ENCODE measurements around the gene GABBR2. TPM values are rescaled to one million over a fixed set of nuclear protein-coding genes. Genes with fewer than 3 reads are reported as not detected.

GABBR2 gene
- total RNA-seq, 1 donor from 2014 or later, result 0.75 TPM

DNA sequence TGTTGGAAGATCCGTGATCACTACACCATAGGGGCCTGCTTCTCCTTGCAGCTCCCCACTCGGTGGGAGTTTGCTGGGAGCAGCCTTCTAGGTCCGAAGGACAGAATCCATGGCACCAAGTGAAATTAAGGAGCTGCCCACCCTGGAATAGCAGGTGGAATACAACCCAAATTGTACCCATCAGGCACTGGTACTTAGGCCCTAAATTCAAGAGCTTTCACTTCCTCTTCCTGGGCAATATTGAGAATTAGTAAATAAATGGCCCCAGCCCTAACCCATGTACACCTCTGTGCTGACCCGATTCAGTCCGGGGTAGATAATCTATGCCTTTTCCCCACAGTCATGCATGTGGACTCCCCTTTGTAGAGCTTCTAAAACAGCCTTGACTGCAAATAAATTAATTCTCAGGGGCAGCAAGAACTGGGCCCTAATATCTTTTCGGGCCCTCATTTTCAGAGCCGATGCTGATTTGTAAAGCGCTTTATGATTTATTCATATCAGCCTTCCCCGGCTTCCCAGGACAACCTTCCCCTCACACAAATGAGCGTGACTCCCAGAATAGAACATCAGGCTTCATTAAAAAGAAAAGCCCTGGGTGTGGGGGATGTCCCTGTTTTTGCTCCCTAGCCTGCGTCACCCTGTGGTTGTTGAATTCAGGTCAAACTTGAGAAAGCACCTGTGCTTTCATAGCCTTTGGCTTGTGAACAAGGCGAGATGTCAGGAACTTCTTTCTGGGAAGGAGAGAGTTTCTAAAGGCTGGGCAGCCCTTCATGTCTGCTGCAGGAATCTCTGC lies 327.2 kb downstream of the GABBR2 start:
- H3K4me3 ChIP-seq (ENCODE audit: low read depth, low read length), result no peak overlapping the region
- TF ChIP-seq, protein P1, sequence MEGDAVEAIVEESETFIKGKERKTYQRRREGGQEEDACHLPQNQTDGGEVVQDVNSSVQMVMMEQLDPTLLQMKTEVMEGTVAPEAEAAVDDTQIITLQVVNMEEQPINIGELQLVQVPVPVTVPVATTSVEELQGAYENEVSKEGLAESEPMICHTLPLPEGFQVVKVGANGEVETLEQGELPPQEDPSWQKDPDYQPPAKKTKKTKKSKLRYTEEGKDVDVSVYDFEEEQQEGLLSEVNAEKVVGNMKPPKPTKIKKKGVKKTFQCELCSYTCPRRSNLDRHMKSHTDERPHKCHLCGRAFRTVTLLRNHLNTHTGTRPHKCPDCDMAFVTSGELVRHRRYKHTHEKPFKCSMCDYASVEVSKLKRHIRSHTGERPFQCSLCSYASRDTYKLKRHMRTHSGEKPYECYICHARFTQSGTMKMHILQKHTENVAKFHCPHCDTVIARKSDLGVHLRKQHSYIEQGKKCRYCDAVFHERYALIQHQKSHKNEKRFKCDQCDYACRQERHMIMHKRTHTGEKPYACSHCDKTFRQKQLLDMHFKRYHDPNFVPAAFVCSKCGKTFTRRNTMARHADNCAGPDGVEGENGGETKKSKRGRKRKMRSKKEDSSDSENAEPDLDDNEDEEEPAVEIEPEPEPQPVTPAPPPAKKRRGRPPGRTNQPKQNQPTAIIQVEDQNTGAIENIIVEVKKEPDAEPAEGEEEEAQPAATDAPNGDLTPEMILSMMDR (conservative IDR thresholded peaks at IDR 0.05; ENCODE audit: low read depth, low read length), result no peak
- no peak for DNase-seq (ENCODE audit: low read depth)

- H3K4me3 ChIP-seq (ENCODE audit: low read depth, low read length), result no peak overlapping the region
- peak; percentile 31 for DNase-seq (ENCODE audit: low read depth)
- TF ChIP-seq, protein P1 (conservative IDR thresholded peaks at IDR 0.05; ENCODE audit: low read depth, low read length), result no peak
Measured at GRCh38 chr9:98380065-98380681, 328.6 kb downstream of the GABBR2 start.

- H3K4me3 ChIP-seq (ENCODE audit: low read depth, low read length), result no peak overlapping the region
- TF ChIP-seq, protein P1 (conservative IDR thresholded peaks at IDR 0.05; ENCODE audit: low read depth, low read length), result no peak
- DNase-seq (ENCODE audit: low read depth), result no peak
Measured at GRCh38 chr9:98379572-98379971, 329.2 kb downstream of the GABBR2 start.

DNA sequence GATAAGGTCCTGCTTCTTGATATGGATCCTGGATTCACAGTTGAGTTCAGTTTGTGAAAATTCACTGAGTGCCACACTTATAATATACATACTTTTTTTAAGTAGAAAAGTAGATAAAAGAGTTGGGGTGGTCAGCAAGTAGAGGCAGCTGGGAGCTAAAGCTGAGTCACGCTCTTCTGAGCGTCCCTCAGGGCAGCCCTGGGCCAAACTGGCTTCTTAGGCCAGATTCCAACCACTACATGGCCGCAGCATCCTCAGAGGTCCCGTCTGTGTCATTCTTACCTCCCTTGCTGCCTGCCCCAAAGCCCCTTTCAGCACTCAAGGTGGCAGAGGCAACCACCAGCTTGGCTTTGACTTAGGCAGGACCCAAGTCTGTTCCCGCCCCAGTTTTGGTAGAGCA lies 329.9 kb downstream of the GABBR2 start:
- TF ChIP-seq, protein P1 (conservative IDR thresholded peaks at IDR 0.05; ENCODE audit: low read depth, low read length), result no peak
- DNase-seq (ENCODE audit: low read depth), result no peak
- H3K4me3 ChIP-seq (ENCODE audit: low read depth, low read length), result no peak overlapping the region

- no peak overlapping the region for H3K4me3 ChIP-seq (ENCODE audit: low read depth, low read length)
- TF ChIP-seq, protein P1 (conservative IDR thresholded peaks at IDR 0.05; ENCODE audit: low read depth, low read length), result no peak
- no peak for DNase-seq (ENCODE audit: low read depth)
Measured at GRCh38 chr9:98378206-98378780, 330.4 kb downstream of the GABBR2 start.

GRCh38 chr9:98375138-98375726 lies 333.5 kb downstream of the GABBR2 start:
- no peak overlapping the region for H3K4me3 ChIP-seq (ENCODE audit: low read depth, low read length)
- DNase-seq (ENCODE audit: low read depth), result peak; percentile 89
- TF ChIP-seq, protein P1 (conservative IDR thresholded peaks at IDR 0.05; ENCODE audit: low read depth, low read length), result no peak
